Erythroblast (primary cell): Measurements from ENCODE around the gene STPG3.

Source experiments
- DNase-seq, 2 experiments: peaks; one replicate each; lab custom pipeline; 2025; lab: John Stamatoyannopoulos, UW
- GATA1 ChIP-seq: IDR thresholded peaks from 2 replicates; pipeline ENCODE4 v1.6.1; 2011; ENCODE audit warnings: low read depth, mild to moderate bottlenecking, control low read depth, low read length, moderate library complexity
- POLR2A ChIP-seq: IDR thresholded peaks from 2 replicates; pipeline ENCODE4 v1.6.1; 2011; ENCODE audit warnings: mild to moderate bottlenecking, low read length

Gene STPG3

DNA sequence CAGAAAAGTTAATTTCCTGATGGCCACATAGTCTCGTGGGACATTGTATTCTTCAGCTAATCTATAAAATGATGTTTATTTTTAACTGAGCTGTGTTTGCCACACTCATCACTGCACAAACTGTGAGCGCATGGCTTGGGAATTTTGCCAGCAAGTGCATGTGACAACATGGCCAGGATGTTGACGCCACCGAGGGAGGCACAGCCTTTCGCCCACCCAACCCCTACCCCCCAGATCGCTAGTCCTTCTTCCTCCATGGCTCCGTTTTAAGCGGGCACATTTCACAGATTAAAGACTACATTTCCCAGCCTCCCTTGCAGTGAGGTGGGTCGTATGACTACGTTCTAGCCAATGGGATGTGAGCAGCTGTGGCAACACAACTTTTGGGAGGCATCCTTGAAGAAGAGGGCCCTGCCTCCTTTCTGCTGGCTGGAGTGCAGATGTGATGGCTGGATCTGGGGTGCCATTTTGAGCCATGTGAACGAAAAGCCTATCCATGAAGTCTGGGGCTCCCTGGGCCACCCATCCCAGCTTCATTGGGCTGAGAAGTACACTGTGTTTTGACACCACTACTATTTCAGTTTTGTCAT lies 43.1 kb downstream of the STPG3 start:
- peak; percentile 40 to 57 for DNase-seq
- no peak for TF ChIP-seq GATA1
- TF ChIP-seq POLR2A: no peak

DNA sequence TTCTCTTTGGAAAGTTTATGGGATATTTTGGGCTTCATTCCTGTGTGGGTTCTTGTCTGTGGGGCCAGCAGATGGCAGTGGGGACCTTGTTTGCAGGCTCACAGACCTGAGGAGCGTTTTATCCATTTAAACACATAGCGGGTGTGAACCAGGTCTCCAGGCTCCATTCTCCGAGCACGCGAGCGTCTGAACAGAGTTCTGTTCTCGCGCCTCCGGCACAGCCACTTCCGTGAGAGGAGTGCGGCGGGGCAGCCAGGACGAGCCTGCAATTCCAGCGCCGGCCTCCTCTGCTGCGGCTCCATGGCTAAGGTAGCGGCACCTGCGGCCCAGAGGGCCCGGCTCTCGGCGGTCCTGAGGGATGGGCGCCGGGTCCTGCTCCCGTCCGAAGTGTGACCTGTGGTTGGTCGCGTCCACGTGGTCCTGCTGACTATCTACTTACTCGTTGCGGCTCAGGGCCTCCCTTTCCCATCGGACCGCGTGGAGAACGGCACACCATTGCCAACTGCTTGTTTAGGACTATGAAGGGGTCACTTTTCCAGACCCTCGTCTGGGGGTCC lies 43.7 kb downstream of the STPG3 start:
- TF ChIP-seq POLR2A (no peak), GATA1 (no peak)
- peak; percentile 40 to 55 for DNase-seq

DNA sequence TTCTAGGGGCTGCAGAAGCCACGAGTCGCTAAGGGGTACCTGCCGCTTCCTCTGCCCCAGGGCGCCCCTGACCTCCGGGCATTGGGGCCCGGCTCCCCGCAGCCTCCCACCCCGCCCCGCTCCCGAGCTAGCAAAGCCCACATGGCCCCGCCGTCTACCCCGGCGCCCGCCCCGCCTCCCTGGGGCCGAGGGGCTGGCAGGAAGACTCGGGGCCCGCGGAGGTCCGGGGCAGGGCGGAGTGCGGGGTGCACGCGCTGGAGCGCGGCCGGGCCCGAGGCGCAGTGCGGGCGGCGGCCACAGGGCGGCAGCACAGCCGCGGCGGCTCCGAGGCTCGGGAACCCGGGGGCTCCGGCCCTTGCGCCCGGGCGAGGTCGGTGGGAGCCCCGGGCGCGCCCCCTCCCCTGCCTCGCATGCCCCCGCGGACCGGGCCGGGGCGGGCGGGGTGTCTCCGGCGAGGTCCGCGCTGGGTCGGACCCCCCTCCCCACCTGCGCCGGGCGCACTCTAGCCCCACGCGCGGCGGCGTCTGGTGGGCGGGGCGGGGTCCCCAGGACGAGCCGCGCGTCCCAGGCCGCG lies 44.2 kb downstream of the STPG3 start:
- no peak for TF ChIP-seq POLR2A
- no peak for TF ChIP-seq GATA1
- peak; percentile 55 to 61 for DNase-seq

DNA sequence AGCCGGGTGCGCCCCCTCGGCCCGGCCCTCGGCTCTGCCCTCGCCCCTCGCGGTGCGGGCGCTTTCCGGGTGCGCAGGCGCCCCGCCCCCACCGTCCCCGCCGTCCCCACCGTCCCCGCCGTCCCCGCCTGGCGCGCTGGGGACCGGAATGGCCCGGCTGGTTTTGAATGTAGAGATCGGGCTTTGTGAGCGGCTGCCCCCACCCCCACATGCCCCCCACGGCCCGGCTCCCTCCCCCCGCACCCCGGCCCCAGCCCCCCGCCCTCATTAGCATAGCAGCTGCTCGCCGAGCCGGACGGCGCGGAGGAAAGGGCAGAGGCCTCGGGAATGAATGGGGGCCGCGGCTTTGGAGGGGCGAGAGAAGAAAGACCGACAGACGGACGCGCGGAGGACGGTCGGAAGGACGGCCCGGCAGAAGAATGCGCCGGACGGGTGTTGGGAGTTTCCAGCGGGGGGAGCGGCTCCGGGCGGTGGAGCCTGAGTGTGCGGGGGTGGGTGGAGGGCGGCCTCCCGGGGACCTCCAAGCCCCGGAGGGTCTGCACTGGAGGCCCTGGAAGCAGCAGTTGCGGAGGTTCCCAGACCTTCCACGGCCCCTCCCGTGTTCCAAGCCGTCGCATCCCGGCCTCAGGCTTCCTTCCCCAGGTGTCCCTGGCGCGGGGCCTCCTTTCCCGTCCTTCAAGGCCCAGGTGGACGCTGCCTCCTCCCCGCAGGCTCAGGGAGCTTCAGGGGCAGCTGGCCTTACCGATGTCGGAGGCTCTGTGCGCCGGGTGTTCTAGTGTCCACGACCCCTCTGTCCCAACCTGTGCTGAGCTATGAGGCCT lies 45.0 kb downstream of the STPG3 start:
- DNase-seq: no peak

DNA sequence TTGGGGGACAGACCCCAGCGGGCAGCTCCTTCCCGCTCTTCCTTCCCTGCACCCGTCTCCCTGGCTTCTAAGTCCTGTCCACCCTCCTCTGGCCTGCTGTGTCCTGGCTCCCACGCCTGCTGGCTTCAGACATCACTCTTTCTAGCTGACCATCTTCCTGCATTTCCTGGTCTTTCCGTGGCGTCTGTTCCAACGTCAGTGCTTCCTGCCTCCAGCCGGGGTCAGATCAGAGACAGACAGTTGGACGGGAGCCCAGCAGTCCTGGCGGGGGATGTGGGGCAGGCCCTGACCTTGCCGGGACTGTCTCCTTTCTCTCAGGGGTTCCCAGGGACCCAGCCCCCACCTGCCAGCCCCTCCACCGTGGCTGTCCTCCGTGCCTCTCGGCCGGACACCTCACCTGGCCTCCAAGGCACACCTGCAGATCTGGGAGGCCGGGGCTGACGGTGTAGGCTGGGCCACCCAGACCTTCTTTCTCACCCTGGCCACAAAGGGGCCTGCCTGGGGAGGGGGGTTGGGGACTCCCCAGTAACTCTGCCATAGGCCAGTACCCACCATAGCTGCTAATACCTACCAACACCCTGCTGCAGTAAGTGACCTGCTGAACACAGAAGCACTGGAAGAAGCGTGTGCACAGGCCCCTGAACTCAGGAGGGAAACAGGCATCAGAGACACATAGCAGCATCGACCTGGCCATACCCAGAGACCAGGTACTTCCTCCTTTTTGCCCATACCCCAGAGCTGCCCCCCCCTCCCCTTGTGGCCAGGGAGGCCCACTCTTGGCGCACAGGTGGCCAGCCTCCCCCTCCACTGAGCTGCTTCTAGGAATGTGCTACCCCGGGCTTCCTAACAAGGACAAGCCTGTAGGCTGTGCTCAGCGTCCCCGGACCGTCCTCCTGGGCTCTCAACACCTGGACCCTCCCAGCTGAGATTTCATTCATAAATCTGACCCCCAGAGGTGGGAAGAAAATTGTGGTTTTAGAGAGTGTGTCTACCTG lies 45.9 kb downstream of the STPG3 start:
- TF ChIP-seq POLR2A (no peak), GATA1 (no peak)
- DNase-seq: no peak

More for the DNA sequence above, 45.0 kb downstream of the STPG3 start:
- TF ChIP-seq POLR2A (no peak), GATA1 (no peak)

DNA sequence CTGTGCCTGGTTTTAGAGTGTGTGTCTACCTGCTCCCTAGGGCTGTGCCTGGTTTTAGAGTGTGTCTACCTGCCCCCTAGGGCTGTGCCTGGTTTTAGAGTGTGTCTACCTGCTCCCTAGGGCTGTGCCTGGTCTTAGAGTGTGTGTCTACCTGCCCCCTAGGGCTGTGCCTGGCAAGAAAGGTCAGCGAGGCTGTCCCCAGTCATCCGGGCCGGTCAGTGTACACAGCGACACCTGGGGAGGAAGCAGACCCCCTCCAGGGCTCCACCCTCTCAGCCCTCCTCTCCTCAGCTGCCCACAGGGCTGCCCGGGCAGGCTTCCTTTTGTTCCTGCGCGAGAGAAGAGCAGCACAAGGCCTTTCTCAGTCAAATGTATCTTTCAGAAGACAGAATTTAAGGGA lies 46.9 kb downstream of the STPG3 start:
- no peak for TF ChIP-seq GATA1
- no peak for DNase-seq

DNA sequence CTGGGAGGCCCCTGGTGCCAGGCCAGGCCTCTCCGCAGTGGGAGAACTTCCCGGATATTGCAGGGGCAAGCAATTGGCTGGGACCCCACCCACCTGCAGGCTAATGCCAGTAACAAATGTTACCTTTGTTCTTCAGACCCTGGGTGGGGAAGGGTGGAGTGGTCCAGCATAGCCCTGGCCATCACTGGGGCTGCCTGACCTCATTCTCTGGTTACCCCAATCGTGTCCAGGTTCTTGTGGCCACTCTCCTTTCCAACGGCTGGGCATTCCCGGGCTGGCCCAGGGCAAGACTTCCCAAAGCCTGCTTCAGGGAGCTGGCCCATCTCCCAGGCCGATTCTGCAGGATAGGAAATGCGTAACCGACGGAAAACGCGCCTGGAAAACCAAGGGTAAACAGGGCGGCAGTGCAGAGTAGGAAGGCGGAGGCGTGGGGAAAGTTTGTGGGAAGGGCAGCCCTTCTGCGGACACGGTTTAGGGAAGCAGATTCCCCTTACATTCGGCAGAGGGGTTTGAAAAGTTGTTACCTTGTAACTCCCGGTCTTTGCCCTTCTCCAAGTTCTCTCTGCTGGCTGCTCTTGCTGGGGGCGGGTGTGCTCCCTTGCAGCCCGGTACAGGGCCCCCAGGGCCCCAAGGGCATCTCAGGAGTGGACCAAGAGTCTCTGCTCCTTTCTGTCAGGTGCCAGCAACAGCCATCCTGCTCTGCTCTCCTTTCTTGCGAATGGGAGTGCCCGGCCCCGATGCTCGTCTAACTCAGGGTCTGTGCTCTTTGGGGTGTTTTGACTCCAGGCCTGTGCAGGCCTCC lies 47.5 kb downstream of the STPG3 start:
- DNase-seq: no peak
- TF ChIP-seq GATA1: no peak
- TF ChIP-seq POLR2A: no peak

DNA sequence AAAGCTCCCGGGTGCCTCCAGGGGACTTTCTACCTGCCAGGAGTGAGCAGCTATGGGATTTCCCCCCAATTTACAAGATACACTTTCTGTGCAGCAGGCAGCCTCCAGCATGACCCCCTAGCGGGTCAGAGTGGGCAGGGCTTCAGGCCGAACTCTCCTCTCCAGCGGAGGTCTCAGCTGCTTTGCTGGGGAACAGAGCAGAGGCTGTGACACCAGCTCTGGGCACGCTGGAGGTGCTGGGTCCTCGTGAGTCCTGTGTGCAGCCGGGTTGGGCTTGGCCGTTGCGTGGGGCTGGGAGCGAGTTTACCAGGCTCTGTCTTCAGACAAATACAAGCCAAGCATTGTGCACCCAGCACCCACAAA lies 48.1 kb downstream of the STPG3 start:
- TF ChIP-seq POLR2A (no peak), GATA1 (no peak)
- no peak for DNase-seq

DNA sequence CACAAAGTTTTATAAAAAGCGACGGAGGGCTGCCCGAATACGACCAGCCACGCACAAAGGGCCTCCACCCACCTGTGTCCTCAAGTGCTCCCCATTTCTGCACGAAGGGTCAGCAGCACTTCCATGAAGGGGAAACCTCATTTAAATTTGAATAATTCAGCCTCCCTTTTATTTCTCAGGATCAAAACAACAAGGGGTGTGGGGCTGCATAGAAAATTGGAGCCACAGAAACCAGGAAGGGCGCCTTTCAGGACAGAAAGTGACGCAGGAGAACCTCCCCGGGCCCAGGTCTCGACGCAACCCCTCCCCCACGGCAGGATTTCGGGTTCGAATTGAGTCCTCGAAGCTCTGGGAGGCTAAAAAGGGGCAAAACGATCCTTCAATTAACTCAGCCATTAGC lies 48.9 kb downstream of the STPG3 start:
- TF ChIP-seq GATA1: no peak
- TF ChIP-seq POLR2A: no peak
- DNase-seq: peak in 1 of 2 experiments; percentile 39

DNA sequence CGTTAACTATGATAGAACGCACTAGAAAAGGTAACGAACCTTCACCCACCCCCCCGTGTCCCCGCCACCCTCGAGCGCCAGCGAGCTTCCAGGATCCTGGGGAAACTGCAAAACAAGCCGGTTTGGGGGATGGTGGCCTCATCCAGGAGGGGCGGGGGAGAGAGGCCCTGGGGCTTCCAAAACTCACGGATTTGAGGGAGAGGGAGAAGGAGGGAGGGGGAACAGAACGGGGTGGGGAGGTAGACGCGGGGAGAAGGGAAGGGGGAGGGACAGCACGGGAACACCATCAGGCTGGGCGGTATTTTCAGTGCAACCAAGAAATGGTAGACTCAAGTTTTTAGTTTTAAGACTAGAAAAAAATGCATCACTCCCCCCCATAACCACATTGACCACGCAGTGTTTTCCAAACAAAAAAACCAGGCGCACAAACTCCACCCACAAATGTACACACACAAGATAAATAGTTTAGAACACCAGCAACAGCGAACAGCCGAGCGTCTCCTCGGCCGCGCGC lies 49.5 kb downstream of the STPG3 start:
- TF ChIP-seq POLR2A (no peak), GATA1 (no peak)
- no peak for DNase-seq

DNA sequence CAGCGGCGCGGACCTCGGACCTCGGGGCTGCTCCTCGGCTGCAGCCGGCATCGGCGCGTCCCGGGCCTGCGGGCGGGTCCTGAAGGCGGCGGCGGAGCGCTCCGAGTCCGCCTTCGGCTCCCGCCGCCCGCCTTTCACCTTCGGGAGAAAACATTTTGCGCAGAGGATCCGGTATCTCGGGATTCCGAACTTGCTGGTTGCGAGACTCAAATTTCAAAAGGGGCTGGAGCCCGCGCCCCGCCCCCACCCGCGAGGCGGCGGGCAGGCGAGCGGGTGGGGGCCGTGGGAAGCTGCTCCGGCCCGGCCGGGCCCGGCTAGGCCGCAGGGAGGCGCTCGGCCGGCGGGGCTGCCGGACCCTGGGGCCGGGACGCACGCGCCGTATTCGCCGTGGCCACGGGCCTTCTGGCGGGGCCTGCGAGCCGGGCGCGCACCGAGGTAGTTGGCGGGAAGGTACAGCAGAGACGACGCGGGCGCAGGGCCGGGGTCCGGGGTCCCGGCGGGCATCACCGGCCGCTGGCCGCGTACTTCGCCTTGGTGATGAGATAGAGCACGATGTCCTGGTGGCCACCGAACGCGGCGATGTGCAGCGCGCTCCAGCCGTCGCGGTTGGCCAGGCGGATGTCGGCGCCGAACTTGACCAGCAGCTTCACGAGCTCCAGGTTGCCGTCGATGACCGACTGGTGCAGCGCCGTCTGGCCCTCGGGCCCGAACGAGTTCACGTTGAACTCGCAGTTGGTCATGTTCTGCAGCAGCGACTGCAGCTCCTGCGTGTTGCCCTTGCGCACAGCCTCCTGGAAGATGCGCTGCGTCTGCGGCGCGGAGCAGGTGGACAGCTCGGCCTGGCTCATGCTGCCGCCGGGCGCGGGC lies 50.2 kb downstream of the STPG3 start:
- peak; percentile 71 to 77 for DNase-seq
- TF ChIP-seq GATA1 (no peak), POLR2A (no peak)
